Astrocyte (in vitro differentiated cells and primary cell): ENCODE measurements around the gene DHX29.

ENCODE experiments used
- CTCF ChIP-seq: IDR thresholded peaks from 2 replicates; pipeline ENCODE4 v1.5.1; 2011; ENCODE audit warnings: low read depth, mild to moderate bottlenecking, inconsistent platforms, low read length, moderate library complexity; ENCODE audit not compliant: insufficient read depth
- EZH2 ChIP-seq: IDR thresholded peaks from 2 replicates; pipeline ENCODE4 v1.6.1; 2012; ENCODE audit warnings: mild to moderate bottlenecking, low read length, inconsistent platforms; ENCODE audit not compliant: insufficient read depth

- TF ChIP-seq CTCF (no peak), EZH2 (no peak)
Measured at GRCh38 chr5:55225346-55225745, 82.1 kb downstream of the DHX29 start.
